Suprapubic skin (tissue), 4 donors: ENCODE results near the gene SPATA9. TPM values are rescaled to one million over a fixed set of nuclear protein-coding genes. Genes with fewer than 3 reads are reported as not detected.

ENCODE experiments used
- DNase-seq, 2 donors: peaks; one replicate each; pipeline ENCODE4 v3.0.0-alpha.2; 2019; ENCODE audit warnings: low spot score in 2 of 2
- H3K27ac ChIP-seq: fragments of 200-600 bp; sonication (generic); one replicate; pipeline ENCODE4 v1.5.1; 2019
- H3K27me3 ChIP-seq: fragments of 200-600 bp; sonication (generic); one replicate; pipeline ENCODE4 v1.5.1; 2019
- H3K36me3 ChIP-seq: fragments of 200-600 bp; sonication (generic); one replicate; pipeline ENCODE4 v1.5.1; 2019
- H3K4me1 ChIP-seq: fragments of 200-600 bp; sonication (generic); one replicate; pipeline ENCODE4 v1.5.1; 2019
- H3K4me3 ChIP-seq: fragments of 200-600 bp; sonication (generic); one replicate; pipeline ENCODE4 v1.5.1; 2019; ENCODE audit warnings: mild to moderate bottlenecking
- H3K9me3 ChIP-seq: fragments of 200-600 bp; sonication (generic); one replicate; pipeline ENCODE4 v1.5.1; 2019
- CTCF ChIP-seq, 2 donors: fragments of 200-600 bp in 1 of 2; fragments of 450-650 bp in 1 of 2; sonication (generic) in 1 of 2; IDR thresholded peaks; one replicate each; pipeline ENCODE4 v1.5.1; 2016 to 2019; ENCODE audit warnings: antibody characterized with exemption in 2 of 2, mild to moderate bottlenecking in 1 of 2, moderate library complexity in 1 of 2
- EP300 ChIP-seq: sonication (generic); formaldehyde crosslinking; IDR thresholded peaks from one replicate; pipeline ENCODE4 v1.6.1; 2017; ENCODE audit warnings: antibody characterized with exemption
- POLR2A ChIP-seq, 2 donors: fragments of 450-650 bp; IDR thresholded peaks; one replicate each; pipeline ENCODE4 v1.6.1; 2017; ENCODE audit warnings: antibody characterized with exemption in 2 of 2, mild to moderate bottlenecking in 2 of 2, moderate library complexity in 2 of 2
- POLR2AphosphoS5 ChIP-seq, 3 donors: sonication (generic); formaldehyde crosslinking; IDR thresholded peaks; one replicate each; pipeline ENCODE4 v1.6.1; 2017; ENCODE audit warnings: antibody characterized with exemption in 3 of 3
- WGBS: methylation state at CpG from one replicate; pipeline ENCODE4 v1.1.5; 2018; 5-methylcytosine and 5-hydroxymethylcytosine counted together
- total RNA-seq, 4 donors: library from RNA; depleted of rRNA; stranded (reverse); fragments of >200 nt; gene quantifications; one replicate each; pipeline ENCODE4 v1.1.0, GENCODE V29; 2016

The SPATA9 gene
- not detected for total RNA-seq

- Histone ChIP-seq H3K4me3 (no peak within 1 kb of the TSS), H3K36me3 (no peaks in the 10 kb centered on the region), H3K27me3 (no peaks in the 10 kb centered on the region), H3K9me3 (no peaks in the 10 kb centered on the region), H3K27ac (no peak within 1 kb of the TSS), H3K4me1 (no peaks in the 10 kb centered on the region)
- TF ChIP-seq POLR2AphosphoS5 (IDR thresholded peaks at IDR 0.05) (no peak), EP300 (no peak), CTCF (IDR thresholded peaks at IDR 0.05) (no peak), POLR2A (IDR thresholded peaks at IDR 0.05) (no peak)
- WGBS, result 94% methylated on average over 1 of the region's 1 CpG
- no peak for DNase-seq
Observed at GRCh38 chr5:95682891-95683290, at the start of gene SPATA9. SPATA9 (minus strand) TSS chr5:95682991; CDS start chr5:95682854, 137 bp downstream.

GRCh38 chr5:95731571-95732554 is 49.1 kb upstream of the SPATA9 start:
- no peaks in the 10 kb centered on the region for H3K36me3 ChIP-seq
- TF ChIP-seq POLR2A (IDR thresholded peaks at IDR 0.05) (no peak), POLR2AphosphoS5 (IDR thresholded peaks at IDR 0.05) (no peak), EP300 (no peak), CTCF (IDR thresholded peaks at IDR 0.05) (no peak)
- H3K27ac ChIP-seq, result peak overlapping the region; percentile 94
- H3K9me3 ChIP-seq, result no peaks in the 10 kb centered on the region
- H3K27me3 ChIP-seq, result no peaks in the 10 kb centered on the region
- H3K4me1 ChIP-seq, result peaks cover 45% of the 10 kb centered on the region
- DNase-seq, result peak; percentile 76 to 86
- peak overlapping the region; percentile 96 for H3K4me3 ChIP-seq
- 6% methylated on average over 34 of the region's 64 CpGs for WGBS

- Histone ChIP-seq H3K27me3 (no peaks in the 10 kb centered on the region), H3K4me3 (peak within 1 kb of the TSS; percentile 96), H3K9me3 (no peaks in the 10 kb centered on the region), H3K27ac (peak within 1 kb of the TSS; percentile 94), H3K36me3 (no peaks in the 10 kb centered on the region), H3K4me1 (peaks cover 47% of the 10 kb centered on the region)
- WGBS, result 3% methylated on average over 10 of the region's 78 CpGs
- peak; percentile 93 to 95 for DNase-seq
- TF ChIP-seq POLR2A (IDR thresholded peaks at IDR 0.05) (peak in 1 of 2 donors; percentile 43), EP300 (no peak)
Observed at GRCh38 chr5:95730730-95731570, 48.2 kb upstream of the SPATA9 start, which contains the start of gene RHOBTB3. RHOBTB3 (plus strand) TSS chr5:95731336; CDS start chr5:95731683, 347 bp downstream.

DNA sequence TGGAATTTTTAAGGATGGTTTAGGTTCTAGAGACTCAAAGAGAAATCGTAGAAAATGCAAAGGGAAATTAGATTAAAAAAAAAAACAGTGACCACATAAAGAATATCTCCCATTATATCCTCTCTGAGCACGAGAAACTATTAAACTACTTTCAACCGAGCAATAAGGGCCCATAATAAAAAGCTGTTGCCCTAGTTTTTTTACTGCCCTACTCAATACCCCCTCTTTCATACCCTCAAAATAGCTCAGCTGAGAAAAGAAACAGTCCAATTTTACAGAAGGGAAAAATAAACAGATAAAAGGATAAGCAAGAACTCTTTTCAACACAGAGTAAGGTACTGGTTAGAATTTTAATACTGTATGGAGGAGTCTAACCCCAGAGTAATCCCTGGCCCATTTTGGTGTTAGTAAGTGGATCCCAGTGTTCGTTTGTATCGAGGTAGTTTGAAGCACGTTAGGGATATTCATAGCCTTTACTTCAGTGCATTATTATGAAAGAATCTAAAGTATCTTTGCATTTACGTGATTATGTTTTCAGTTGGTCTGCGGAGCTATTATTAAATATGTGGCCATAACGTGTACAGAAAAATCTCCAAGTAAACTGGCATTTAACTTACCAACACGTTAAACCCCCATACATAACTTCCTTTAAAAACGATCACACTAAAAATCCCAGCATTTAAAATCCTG is 47.4 kb upstream of the SPATA9 start:
- Histone ChIP-seq H3K4me1 (peaks cover 52% of the 10 kb centered on the region), H3K27me3 (no peaks in the 10 kb centered on the region), H3K9me3 (no peaks in the 10 kb centered on the region), H3K36me3 (no peaks in the 10 kb centered on the region), H3K27ac (peak overlapping the region; percentile 94), H3K4me3 (peak overlapping the region; percentile 96)
- no peak for DNase-seq
- no peak for TF ChIP-seq POLR2A (IDR thresholded peaks at IDR 0.05)
- no peak for TF ChIP-seq CTCF (IDR thresholded peaks at IDR 0.05)
- no peak for TF ChIP-seq EP300
- TF ChIP-seq POLR2AphosphoS5 (IDR thresholded peaks at IDR 0.05), result no peak
- WGBS, result 35% methylated on average over 11 of the region's 11 CpGs
